Kidney (tissue), 14 donors: ENCODE data around the gene JAML. TPM values are rescaled to one million over a fixed set of nuclear protein-coding genes. Genes with fewer than 3 reads are reported as not detected.

ENCODE experiments used
- DNase-seq, 5 donors: peaks; one replicate each; pipeline ENCODE4 v3.0.0-alpha.2; 2013 to 2020
- FAIRE-seq: peaks from 2 replicates; lab custom pipeline; 2012; peaks lifted over from hg19 to GRCh38; lab: Jason Lieb, UNC
- H3K27ac ChIP-seq, 2 donors: one replicate each; pipeline ENCODE4 v1.7.0; 2013; ENCODE audit warnings: low read depth in 2 of 2, low read length in 2 of 2, inconsistent platforms in 1 of 2
- H3K27me3 ChIP-seq: one replicate; pipeline ENCODE4 v1.7.1; 2013; ENCODE audit warnings: low read length, inconsistent platforms; ENCODE audit not compliant: control insufficient read depth, insufficient read depth
- H3K36me3 ChIP-seq, 3 donors: one replicate each; pipeline versions ENCODE4 v1.7.0 to v1.7.1; 2013; ENCODE audit warnings: low read length in 3 of 3, control low read depth in 1 of 3, inconsistent platforms in 1 of 3; ENCODE audit not compliant: insufficient read depth in 3 of 3, control insufficient read depth in 2 of 3
- H3K4me1 ChIP-seq, 3 donors: one replicate each; pipeline versions ENCODE4 v1.7.0 to v1.7.1; 2013; ENCODE audit warnings: low read length in 3 of 3, inconsistent platforms in 1 of 3, low read depth in 1 of 3; ENCODE audit not compliant: control insufficient read depth in 2 of 3, insufficient read depth in 2 of 3
- H3K4me3 ChIP-seq, 3 donors: one replicate each; pipeline versions ENCODE4 v1.7.0 to v1.8.1; 2013; ENCODE audit warnings: low read length in 3 of 3, control low read depth in 1 of 3, inconsistent platforms in 1 of 3
- H3K9ac ChIP-seq, 3 donors: one replicate each; pipeline versions ENCODE4 v1.7.0 to v1.7.1; 2013; ENCODE audit warnings: low read length in 3 of 3, control low read depth in 1 of 3, inconsistent platforms in 1 of 3
- H3K9me3 ChIP-seq, 3 donors: one replicate each; pipeline versions ENCODE4 v1.7.0 to v1.7.1; 2013; ENCODE audit warnings: low read length in 3 of 3, control low read depth in 1 of 3, inconsistent platforms in 1 of 3; ENCODE audit not compliant: control insufficient read depth in 2 of 3, insufficient read depth in 1 of 3
- intact Hi-C: fragments of 100-400 bp; cut with DNase I; formaldehyde crosslinking; loops from one replicate; pipeline ENCODE4 v1.11.1; 2022
- polyA plus RNA-seq: library from polyadenylated mRNA; stranded (reverse); fragments of 350-450 nt; fragmentation: Illumina TruSeq; extraction: RNeasy Lipid Tissue Mini Kit (QIAGEN cat#74804); gene quantifications from one replicate; pipeline ENCODE4 v1.2.3, GENCODE V29; 2014; ENCODE audit warnings: low read depth, low replicate concordance; ENCODE audit not compliant: insufficient read depth
- total RNA-seq: library from RNA; stranded (reverse); fragmentation: NEBNext Ultra II Directional; extraction: Animal tissue kit (Norgen Biotek cat#: 25700); gene quantifications from one replicate; pipeline ENCODE4 v1.2.1, GENCODE V29; 2021
- TF ChIP-seq, protein P1 (sequence below): IDR thresholded peaks from 3 replicates; pipeline ENCODE4 v1.5.1; 2012; ENCODE audit warnings: mild to moderate bottlenecking, moderate library complexity, borderline replicate concordance; ENCODE audit not compliant: insufficient read depth; ENCODE audit errors: extremely low read depth
- donor health status: control.
- donor health status: control.
- donor health status: control.
- donor health status: control.
- donor health status: control.
- donor health status: DM: yes; HTN: yes; CAD: no.
- donor health status: Normal renal cell carcinoma (clear cell type).

JAML gene
- total and polyA plus RNA-seq, 2 donors from 2014 or later, result 2.5 to 17.1 TPM

DNA sequence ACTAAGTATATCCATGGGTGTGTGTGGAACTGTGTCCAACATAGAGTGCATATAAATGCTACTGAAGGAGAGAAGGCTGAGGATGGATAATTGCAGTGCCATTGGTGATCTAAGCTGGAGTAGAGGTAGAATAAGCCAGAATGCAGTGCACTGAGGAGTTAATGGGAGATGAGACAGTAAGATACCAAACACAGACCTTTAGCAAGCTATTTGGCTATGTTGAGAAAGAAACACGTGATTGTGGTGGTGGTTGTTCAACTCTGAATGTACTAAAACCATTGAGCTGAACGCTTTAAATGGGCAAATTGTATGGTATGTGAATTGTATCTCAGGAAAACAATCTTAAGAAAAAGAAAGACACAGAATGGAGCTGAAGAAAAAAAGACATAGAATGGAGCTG lies 22.8 kb downstream of the JAML start:
- intact Hi-C loops, result no loop called here
- no peak for FAIRE-seq

GRCh38 chr11:118200901-118201680 lies 23.7 kb downstream of the JAML start:
- no peak for FAIRE-seq
- H3K9me3 ChIP-seq, result no peaks in the 10 kb centered on the region
- intact Hi-C loops, result no loop called here

More for the DNA sequence above, 22.8 kb downstream of the JAML start:
- no peak for DNase-seq
- H3K27me3 ChIP-seq, result peaks cover 2% of the 10 kb centered on the region
- no peak overlapping the region for H3K9ac ChIP-seq
- H3K9me3 ChIP-seq, result no peaks in the 10 kb centered on the region
- H3K4me3 ChIP-seq, result peak overlapping the region in 1 of 3 donors; percentile 20
- TF ChIP-seq, protein P1, sequence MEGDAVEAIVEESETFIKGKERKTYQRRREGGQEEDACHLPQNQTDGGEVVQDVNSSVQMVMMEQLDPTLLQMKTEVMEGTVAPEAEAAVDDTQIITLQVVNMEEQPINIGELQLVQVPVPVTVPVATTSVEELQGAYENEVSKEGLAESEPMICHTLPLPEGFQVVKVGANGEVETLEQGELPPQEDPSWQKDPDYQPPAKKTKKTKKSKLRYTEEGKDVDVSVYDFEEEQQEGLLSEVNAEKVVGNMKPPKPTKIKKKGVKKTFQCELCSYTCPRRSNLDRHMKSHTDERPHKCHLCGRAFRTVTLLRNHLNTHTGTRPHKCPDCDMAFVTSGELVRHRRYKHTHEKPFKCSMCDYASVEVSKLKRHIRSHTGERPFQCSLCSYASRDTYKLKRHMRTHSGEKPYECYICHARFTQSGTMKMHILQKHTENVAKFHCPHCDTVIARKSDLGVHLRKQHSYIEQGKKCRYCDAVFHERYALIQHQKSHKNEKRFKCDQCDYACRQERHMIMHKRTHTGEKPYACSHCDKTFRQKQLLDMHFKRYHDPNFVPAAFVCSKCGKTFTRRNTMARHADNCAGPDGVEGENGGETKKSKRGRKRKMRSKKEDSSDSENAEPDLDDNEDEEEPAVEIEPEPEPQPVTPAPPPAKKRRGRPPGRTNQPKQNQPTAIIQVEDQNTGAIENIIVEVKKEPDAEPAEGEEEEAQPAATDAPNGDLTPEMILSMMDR, result no peak
- H3K4me1 ChIP-seq, result peaks cover 0 to 13% (median 9%) of the 10 kb centered on the region in 3 donors
- no peaks in the 10 kb centered on the region for H3K36me3 ChIP-seq
- H3K27ac ChIP-seq, result peak overlapping the region in 1 of 2 donors; percentile 3

DNA sequence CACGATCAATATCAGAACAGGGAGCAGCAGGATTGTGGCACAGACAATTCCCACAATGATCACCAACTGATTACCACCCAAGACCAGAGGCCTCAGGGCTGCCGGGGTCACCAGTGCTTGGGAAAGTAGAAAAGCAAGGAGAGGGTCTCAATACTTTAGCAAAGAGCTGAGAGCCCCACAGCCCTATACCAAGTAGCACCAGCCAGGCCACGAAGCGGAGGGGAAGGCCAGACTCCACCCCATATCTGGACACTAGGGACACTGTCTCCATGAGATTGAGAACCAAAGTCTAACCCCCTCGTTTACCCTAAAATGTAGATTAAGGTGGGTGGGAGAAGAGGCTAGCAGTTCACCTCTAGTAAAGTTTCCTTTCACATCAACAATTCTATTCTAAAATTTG lies 24.3 kb downstream of the JAML start:
- peaks cover 0 to 15% (median 0%) of the 10 kb centered on the region in 3 donors for H3K4me1 ChIP-seq
- peaks cover under 1% of the 10 kb centered on the region for H3K27me3 ChIP-seq
- no peaks in the 10 kb centered on the region for H3K36me3 ChIP-seq
- intact Hi-C loops, result no loop called here
- no peak overlapping the region for H3K9ac ChIP-seq
- no peak for FAIRE-seq
- TF ChIP-seq, protein P1, result no peak
- DNase-seq, result no peak
- no peaks in the 10 kb centered on the region for H3K9me3 ChIP-seq
- H3K27ac ChIP-seq, result no peak overlapping the region
- no peak overlapping the region for H3K4me3 ChIP-seq

More at GRCh38 chr11:118200901-118201680, 23.7 kb downstream of the JAML start:
- Histone ChIP-seq H3K9ac (no peak overlapping the region), H3K4me1 (peaks cover 0 to 13% (median 1%) of the 10 kb centered on the region in 3 donors), H3K4me3 (no peak overlapping the region), H3K27ac (no peak overlapping the region), H3K27me3 (peaks cover 2% of the 10 kb centered on the region), H3K36me3 (no peaks in the 10 kb centered on the region)
- TF ChIP-seq, protein P1, result no peak
- DNase-seq, result no peak
